Breast epithelium (tissue), 4 donors: Measurements from ENCODE around the gene TIAM1. TPM values are rescaled to one million over a fixed set of nuclear protein-coding genes. Genes with fewer than 3 reads are reported as not detected.

Source experiments
- DNase-seq, 2 donors: peaks; one replicate each; pipeline ENCODE4 v3.0.0-alpha.2; 2019; ENCODE audit warnings: low spot score in 2 of 2
- H3K27ac ChIP-seq, 2 donors: fragments of 200-600 bp; sonication (generic) in 1 of 2; one replicate each; pipeline ENCODE4 v1.5.1; 2016 to 2019; ENCODE audit warnings: mild to moderate bottlenecking in 1 of 2
- H3K27me3 ChIP-seq, 2 donors: fragments of 200-600 bp; sonication (generic) in 1 of 2; one replicate each; pipeline versions ENCODE4 v1.5.1 to v1.6.0; 2017 to 2019; ENCODE audit warnings: control low read depth in 1 of 2, mild to moderate bottlenecking in 1 of 2
- H3K36me3 ChIP-seq: fragments of 200-600 bp; one replicate; pipeline ENCODE4 v1.5.1; 2019
- H3K4me1 ChIP-seq, 2 donors: fragments of 200-600 bp; sonication (generic); one replicate each; pipeline ENCODE4 v1.5.1; 2016 to 2019; ENCODE audit warnings: control low read depth in 1 of 2
- H3K4me3 ChIP-seq, 3 donors: fragments of 200-600 bp; sonication (generic); 1 replicate in 2 of 3; 2 replicates in 1 of 3; pipeline ENCODE4 v1.5.1; 2016 to 2019; ENCODE audit warnings: mild to moderate bottlenecking in 3 of 3, moderate library complexity in 2 of 3
- H3K9me3 ChIP-seq, 2 donors: fragments of 200-600 bp; sonication (generic) in 1 of 2; one replicate each; pipeline ENCODE4 v1.5.1; 2016 to 2019; ENCODE audit warnings: control low read depth in 1 of 2
- POLR2A ChIP-seq: fragments of 450-650 bp; IDR thresholded peaks from one replicate; pipeline ENCODE4 v1.6.1; 2016; ENCODE audit warnings: antibody characterized with exemption, mild to moderate bottlenecking, moderate library complexity
- POLR2AphosphoS5 ChIP-seq, 3 donors: sonication (generic); formaldehyde crosslinking; IDR thresholded peaks; one replicate each; pipeline ENCODE4 v1.6.1; 2017; ENCODE audit warnings: antibody characterized with exemption in 3 of 3
- intact Hi-C: fragments of 100-400 bp; cut with DNase I; formaldehyde crosslinking; loops from one replicate; pipeline ENCODE4 v1.15.1; 2023; ENCODE audit warnings: low total_unique reads
- total RNA-seq, 3 donors: library from RNA; depleted of rRNA; stranded (reverse); fragments of >200 nt; gene quantifications; one replicate each; pipeline ENCODE4 v1.1.0, GENCODE V29; 2016
- TF ChIP-seq, protein P1 (sequence below), 3 donors: fragments of 450-650 bp; IDR thresholded peaks; one replicate each; pipeline ENCODE4 v1.5.1; 2016 to 2017; ENCODE audit warnings: antibody characterized with exemption in 3 of 3, mild to moderate bottlenecking in 3 of 3, moderate library complexity in 3 of 3

The TIAM1 gene
- total RNA-seq, 3 donors from 2014 or later: 10.6 to 17.7 (median 11.8) TPM

GRCh38 chr21:31338908-31339368, 5.1 kb downstream of the TIAM1 start:
- Histone ChIP-seq H3K27ac (no peak overlapping the region), H3K4me1 (no peaks in the 10 kb centered on the region), H3K4me3 (no peak overlapping the region), H3K27me3 (peaks cover 0 to 12% of the 10 kb centered on the region in 2 donors), H3K9me3 (no peaks in the 10 kb centered on the region), H3K36me3 (no peaks in the 10 kb centered on the region)
- TF ChIP-seq POLR2A (no peak), POLR2AphosphoS5 (IDR thresholded peaks at IDR 0.05) (no peak)
- intact Hi-C loops: no loop called here
- DNase-seq: no peak

DNA sequence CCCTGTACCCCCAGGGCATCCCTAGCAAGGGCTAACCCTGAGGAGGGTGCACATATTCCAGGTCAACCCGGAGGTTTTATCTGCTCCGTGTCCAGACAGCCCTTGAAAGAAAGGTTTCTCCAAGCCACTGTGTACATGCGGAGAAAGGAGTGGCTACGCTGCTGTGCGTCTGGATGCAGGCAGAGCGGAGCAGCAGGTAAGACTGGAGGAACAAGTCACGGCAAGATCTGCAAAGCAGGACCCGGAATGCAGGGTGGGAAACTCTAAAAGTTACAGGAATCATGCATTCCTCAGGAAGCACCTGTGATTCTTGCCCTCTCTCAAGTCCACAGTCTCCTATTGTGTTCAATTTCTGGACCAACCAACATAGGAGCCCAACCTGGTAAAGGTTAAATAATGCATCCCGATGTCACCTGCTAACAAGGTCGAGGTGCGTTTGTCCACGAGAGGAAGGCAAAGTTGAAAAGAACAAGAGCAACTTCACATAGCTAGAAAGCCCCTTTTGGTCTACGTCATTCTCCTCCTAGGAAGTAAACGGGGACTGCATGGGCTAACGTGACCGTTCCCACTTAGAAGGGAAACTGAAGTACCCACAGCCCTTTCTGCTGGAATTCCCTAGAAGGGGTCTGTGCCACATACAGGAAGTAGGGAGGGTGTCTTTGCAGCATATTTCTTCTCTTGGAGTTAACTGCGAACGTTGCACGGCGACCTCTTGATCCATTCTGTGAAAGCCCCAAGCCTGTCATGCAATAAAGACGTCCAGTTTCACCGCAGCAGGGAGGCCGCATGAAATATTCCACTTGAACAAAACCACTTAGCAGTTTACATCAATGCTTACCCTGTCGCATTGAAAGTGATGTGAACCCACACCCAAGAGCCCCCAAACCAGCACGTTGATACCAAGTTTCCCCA, 5.8 kb downstream of the TIAM1 start:
- no peak overlapping the region for H3K27ac ChIP-seq
- intact Hi-C loops: no loop called here
- no peaks in the 10 kb centered on the region for H3K36me3 ChIP-seq
- H3K4me1 ChIP-seq: no peaks in the 10 kb centered on the region
- DNase-seq: no peak
- TF ChIP-seq POLR2A (no peak), POLR2AphosphoS5 (IDR thresholded peaks at IDR 0.05) (no peak)
- TF ChIP-seq, protein P1, sequence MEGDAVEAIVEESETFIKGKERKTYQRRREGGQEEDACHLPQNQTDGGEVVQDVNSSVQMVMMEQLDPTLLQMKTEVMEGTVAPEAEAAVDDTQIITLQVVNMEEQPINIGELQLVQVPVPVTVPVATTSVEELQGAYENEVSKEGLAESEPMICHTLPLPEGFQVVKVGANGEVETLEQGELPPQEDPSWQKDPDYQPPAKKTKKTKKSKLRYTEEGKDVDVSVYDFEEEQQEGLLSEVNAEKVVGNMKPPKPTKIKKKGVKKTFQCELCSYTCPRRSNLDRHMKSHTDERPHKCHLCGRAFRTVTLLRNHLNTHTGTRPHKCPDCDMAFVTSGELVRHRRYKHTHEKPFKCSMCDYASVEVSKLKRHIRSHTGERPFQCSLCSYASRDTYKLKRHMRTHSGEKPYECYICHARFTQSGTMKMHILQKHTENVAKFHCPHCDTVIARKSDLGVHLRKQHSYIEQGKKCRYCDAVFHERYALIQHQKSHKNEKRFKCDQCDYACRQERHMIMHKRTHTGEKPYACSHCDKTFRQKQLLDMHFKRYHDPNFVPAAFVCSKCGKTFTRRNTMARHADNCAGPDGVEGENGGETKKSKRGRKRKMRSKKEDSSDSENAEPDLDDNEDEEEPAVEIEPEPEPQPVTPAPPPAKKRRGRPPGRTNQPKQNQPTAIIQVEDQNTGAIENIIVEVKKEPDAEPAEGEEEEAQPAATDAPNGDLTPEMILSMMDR (IDR thresholded peaks at IDR 0.05): no peak
- H3K9me3 ChIP-seq: no peaks in the 10 kb centered on the region
- H3K27me3 ChIP-seq: peaks cover 0 to 12% of the 10 kb centered on the region in 2 donors
- H3K4me3 ChIP-seq: no peak overlapping the region

DNA sequence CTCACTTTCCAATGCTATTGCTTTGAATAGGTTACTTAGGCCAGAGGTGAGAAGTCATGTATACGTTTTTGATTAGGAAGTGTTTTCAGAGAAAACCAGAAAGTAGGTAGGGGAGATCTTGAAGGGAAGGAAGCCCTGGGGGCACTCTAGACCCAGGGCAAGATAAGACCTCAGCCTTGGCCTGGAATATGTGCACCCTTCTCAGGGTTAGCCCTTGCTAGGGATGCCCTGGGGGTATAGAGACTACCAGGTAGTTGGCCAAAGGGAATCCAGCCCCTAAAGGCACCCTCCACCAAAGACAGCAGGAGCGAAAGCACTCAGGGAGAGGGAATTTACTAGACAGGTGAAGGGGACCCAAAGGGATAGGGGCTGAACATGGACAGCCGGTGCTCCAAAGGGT, 7.0 kb downstream of the TIAM1 start:
- Histone ChIP-seq H3K27ac (no peak overlapping the region), H3K4me1 (no peaks in the 10 kb centered on the region), H3K9me3 (no peaks in the 10 kb centered on the region), H3K27me3 (peaks cover 0 to 4% of the 10 kb centered on the region in 2 donors), H3K36me3 (no peaks in the 10 kb centered on the region), H3K4me3 (no peak overlapping the region)
- no peak for DNase-seq
- TF ChIP-seq, protein P1 (IDR thresholded peaks at IDR 0.05): no peak
- no peak for TF ChIP-seq POLR2AphosphoS5 (IDR thresholded peaks at IDR 0.05)
- TF ChIP-seq POLR2A: no peak
- intact Hi-C loops: no loop called here

DNA sequence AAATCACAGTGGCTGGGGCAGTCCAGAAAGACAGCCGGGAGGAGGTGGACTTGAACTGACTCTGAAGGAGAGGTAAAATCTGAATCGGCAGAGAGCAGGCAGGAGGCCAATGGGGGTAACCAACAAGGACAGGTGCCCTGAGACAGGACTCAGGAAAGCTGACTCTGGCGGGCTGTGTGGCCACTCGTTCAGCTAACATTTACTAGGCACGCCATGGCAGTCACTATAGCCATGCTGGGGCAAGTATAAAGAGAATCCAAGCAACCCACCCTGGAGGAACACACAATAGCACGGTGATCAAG, 7.4 kb downstream of the TIAM1 start:
- Histone ChIP-seq H3K27ac (no peak overlapping the region), H3K36me3 (no peaks in the 10 kb centered on the region), H3K4me1 (no peaks in the 10 kb centered on the region), H3K9me3 (no peaks in the 10 kb centered on the region), H3K27me3 (peaks cover 0 to 4% of the 10 kb centered on the region in 2 donors), H3K4me3 (no peak overlapping the region)
- TF ChIP-seq POLR2AphosphoS5 (IDR thresholded peaks at IDR 0.05): no peak
- intact Hi-C loops: no loop called here
- no peak for DNase-seq

- Histone ChIP-seq H3K27me3 (peaks cover 0 to 4% of the 10 kb centered on the region in 2 donors), H3K9me3 (no peaks in the 10 kb centered on the region), H3K36me3 (no peaks in the 10 kb centered on the region), H3K4me3 (no peak overlapping the region), H3K27ac (no peak overlapping the region), H3K4me1 (no peaks in the 10 kb centered on the region)
- TF ChIP-seq POLR2AphosphoS5 (IDR thresholded peaks at IDR 0.05) (no peak), POLR2A (no peak)
- TF ChIP-seq, protein P1 (IDR thresholded peaks at IDR 0.05): no peak
- no peak for DNase-seq
- intact Hi-C loops: no loop called here
These were observed 7.9 kb downstream of the TIAM1 start for GRCh38 chr21:31335957-31336738.
